GM12801 (cell line): ENCODE measurements around the gene TBX21.

ENCODE experiments used
- CTCF ChIP-seq: IDR thresholded peaks from one replicate; pipeline ENCODE4 v1.5.1; 2011; ENCODE audit warnings: control low read depth; ENCODE audit not compliant: insufficient read length; ENCODE audit errors: extremely low read depth

Gene TBX21

GRCh38 chr17:47717261-47717697, 15.8 kb upstream of the TBX21 start:
- TF ChIP-seq CTCF, result no peak

- TF ChIP-seq CTCF, result no peak
These were observed 14.9 kb upstream of the TBX21 start for GRCh38 chr17:47717979-47718621.

- TF ChIP-seq CTCF, result no peak
These were observed 14.2 kb upstream of the TBX21 start for GRCh38 chr17:47718634-47719405.

- no peak for TF ChIP-seq CTCF
These were observed 13.5 kb upstream of the TBX21 start for GRCh38 chr17:47719411-47720152.

- no peak for TF ChIP-seq CTCF
These were observed 12.8 kb upstream of the TBX21 start for GRCh38 chr17:47720196-47720595.

- no peak for TF ChIP-seq CTCF
These were observed 12.1 kb upstream of the TBX21 start for GRCh38 chr17:47720754-47721533.

- no peak for TF ChIP-seq CTCF
These were observed 11.3 kb upstream of the TBX21 start for GRCh38 chr17:47721725-47722124.
